Endothelial cell of umbilical vein (primary cell): ENCODE measurements around the gene SEC22C. TPM values are rescaled to one million over a fixed set of nuclear protein-coding genes. Genes with fewer than 3 reads are reported as not detected.

Experiments used
- BruUV-seq: library from RNA; stranded (reverse); fragments of 400-500 nt; replicated peaks from 2 replicates; lab custom pipeline; 2021; lab: Mats Ljungman, UMichigan
- CTCF ChIA-PET: fragments of 300-600, 350-600 bp; sonication (Branson Sonifier 250); formaldehyde crosslinking; loops from one replicate; lab custom pipeline; 2021; ENCODE audit warnings: antibody characterized with exemption, inconsistent platforms; lab: Charles Lee
- POLR2A ChIA-PET: fragments of 300-600, 350-600 bp; sonication (Branson Sonifier 250); formaldehyde crosslinking; loops from one replicate; lab custom pipeline; 2021; ENCODE audit warnings: antibody characterized with exemption, inconsistent platforms; lab: Charles Lee
- DNase-seq: peaks from one replicate; pipeline ENCODE4 v3.0.0-alpha.2; 2011; ENCODE audit warnings: low read depth, low spot score
- FAIRE-seq: peaks from 2 replicates; lab custom pipeline; 2011; peaks lifted over from hg19 to GRCh38; lab: Jason Lieb, UNC
- H2AFZ ChIP-seq: 2 replicates; pipeline ENCODE4 v1.6.0; 2012; ENCODE audit warnings: low read depth, low read length, control low read depth, inconsistent platforms
- H3K27ac ChIP-seq: 2 replicates; pipeline ENCODE4 v1.5.1; 2011; ENCODE audit warnings: low read depth, mild to moderate bottlenecking, control low read depth, low read length, moderate library complexity; ENCODE audit not compliant: insufficient read depth
- H3K27me3 ChIP-seq, 2 experiments: 2 replicates each; pipeline versions ENCODE4 v1.6.0 to v1.6.1; 2011; ENCODE audit warnings: low read length in 2 of 2, mixed read lengths in 1 of 2; ENCODE audit not compliant: control insufficient read depth in 2 of 2, insufficient read depth in 2 of 2
- H3K36me3 ChIP-seq, 2 experiments: 2 replicates in 1 of 2; 3 replicates in 1 of 2; pipeline ENCODE4 v1.5.1; 2011; ENCODE audit warnings: low read length in 2 of 2, mild to moderate bottlenecking in 1 of 2, moderate library complexity in 1 of 2; ENCODE audit not compliant: control insufficient read depth in 2 of 2, insufficient read depth in 2 of 2; ENCODE audit errors: extremely low read depth in 1 of 2
- H3K4me1 ChIP-seq: 3 replicates; pipeline ENCODE4 v1.5.1; 2011; ENCODE audit warnings: mild to moderate bottlenecking, low read length; ENCODE audit not compliant: control insufficient read depth, insufficient read depth; ENCODE audit errors: extremely low read depth
- H3K4me2 ChIP-seq: 2 replicates; pipeline ENCODE4 v1.6.1; 2011; ENCODE audit warnings: low read length, control low read depth, mixed read lengths; ENCODE audit not compliant: insufficient read depth
- H3K4me3 ChIP-seq, 3 experiments: fragments of 200-600 bp in 1 of 3; sonication (generic), shearing (Covaris generic) in 1 of 3; replicated peaks in 1 of 3; 2 replicates each; pipeline ENCODE4 v1.5.1; 2011 to 2016; ENCODE audit warnings: control low read depth in 3 of 3, low read length in 3 of 3, mild to moderate bottlenecking in 2 of 3, inconsistent platforms in 1 of 3, low read depth in 1 of 3, moderate library complexity in 1 of 3; ENCODE audit not compliant: insufficient read depth in 1 of 3
- H3K79me2 ChIP-seq: 2 replicates; pipeline ENCODE4 v1.6.0; 2012; ENCODE audit warnings: low read length, inconsistent platforms; ENCODE audit not compliant: control insufficient read depth, insufficient read depth
- H3K9ac ChIP-seq: replicated peaks from 2 replicates; pipeline ENCODE3; 2011; ENCODE audit warnings: low read length, control low read depth; ENCODE audit not compliant: insufficient read depth; ENCODE audit errors: extremely low read depth
- H3K9me1 ChIP-seq: replicated peaks from 3 replicates; pipeline ENCODE4 v1.6.0; 2011; ENCODE audit warnings: mild to moderate bottlenecking, low read length; ENCODE audit not compliant: control insufficient read depth, insufficient read depth; ENCODE audit errors: extremely low read depth
- H3K9me3 ChIP-seq: replicated peaks from 2 replicates; pipeline ENCODE4 v1.5.1; 2012; ENCODE audit warnings: low read length, inconsistent platforms; ENCODE audit not compliant: control insufficient read depth, insufficient read depth
- H4K20me1 ChIP-seq: replicated peaks from 2 replicates; pipeline ENCODE3; 2011; ENCODE audit warnings: mild to moderate bottlenecking, low read length; ENCODE audit not compliant: control insufficient read depth, insufficient read depth; ENCODE audit errors: extremely low read depth
- EZH2 ChIP-seq: IDR thresholded peaks from 2 replicates; pipeline ENCODE4 v1.6.1; 2012; ENCODE audit warnings: borderline replicate concordance, low read depth, mild to moderate bottlenecking, moderate library complexity, low read length, inconsistent platforms; ENCODE audit not compliant: severe bottlenecking
- FOS ChIP-seq: IDR thresholded peaks from 2 replicates; pipeline ENCODE4 v1.6.1; 2011; ENCODE audit warnings: mild to moderate bottlenecking, low read length, moderate library complexity, borderline replicate concordance; ENCODE audit not compliant: insufficient read depth
- GATA2 ChIP-seq: IDR thresholded peaks from 2 replicates; pipeline ENCODE4 v1.7.0; 2011; ENCODE audit warnings: low read depth, mild to moderate bottlenecking, moderate library complexity, mixed read lengths, low read length; ENCODE audit not compliant: insufficient read length, insufficient read depth
- JUN ChIP-seq: IDR thresholded peaks from 2 replicates; pipeline ENCODE4 v1.6.1; 2011; ENCODE audit warnings: borderline replicate concordance, low read depth; ENCODE audit not compliant: insufficient read length, insufficient read depth
- MYC ChIP-seq: IDR thresholded peaks from one replicate; pipeline ENCODE4 v1.6.1; 2011; ENCODE audit warnings: mild to moderate bottlenecking, low read depth, low read length
- POLR2A ChIP-seq: IDR thresholded peaks from 2 replicates; pipeline ENCODE4 v1.6.1; 2012; ENCODE audit warnings: low read depth, mild to moderate bottlenecking, control low read depth, low read length
- POLR2AphosphoS5 ChIP-seq: IDR thresholded peaks from 2 replicates; pipeline ENCODE4 v1.6.1; 2012; ENCODE audit warnings: low read depth, mild to moderate bottlenecking, control low read depth, low read length, moderate library complexity; ENCODE audit not compliant: insufficient read depth
- dilution Hi-C: fragments of 300-500 bp; cut with MboI; formaldehyde crosslinking; loops from one replicate; pipeline ENCODE4 v1.15.0; 2019; ENCODE audit warnings: low sequenced_read_pairs; ENCODE audit not compliant: extremely low pct_ligation_motif_present
- intact Hi-C: fragments of 100-400 bp; cut with micrococcal nuclease; formaldehyde crosslinking; loops from one replicate; pipeline ENCODE4 v1.10.0; 2022
- polyA plus RNA-seq, 4 experiments: library from polyadenylated mRNA; depleted of rRNA in 3 of 4; stranded (reverse) in 3 of 4; unstranded in 1 of 4; fragments of >200 nt; gene quantifications; 2 replicates each; pipeline versions ENCODE4 v1.2.1 to v1.2.3, GENCODE V29; 2011 to 2012; ENCODE audit warnings: missing spikeins in 1 of 4
- total RNA-seq: library from RNA; stranded (reverse); gene quantifications from 2 replicates; pipeline ENCODE4 v1.2.3, GENCODE V29; 2021
- TF ChIP-seq, protein P1 (sequence below): IDR thresholded peaks from 2 replicates; pipeline ENCODE4 v1.6.1; 2011; ENCODE audit not compliant: insufficient read depth, insufficient read length
- TF ChIP-seq, protein P2 (sequence below), 2 donors: IDR thresholded peaks; 1 replicate in 1 of 2; 2 replicates in 1 of 2; pipeline ENCODE4 v1.5.1; 2011; ENCODE audit warnings: low read length in 2 of 2, mild to moderate bottlenecking in 2 of 2, moderate library complexity in 2 of 2, control low read depth in 1 of 2, inconsistent platforms in 1 of 2, low read depth in 1 of 2; ENCODE audit not compliant: insufficient read depth in 1 of 2; ENCODE audit errors: extremely low read depth in 1 of 2

Gene SEC22C
- total and polyA plus RNA-seq, 2 donors (not counting 3 experiments of a cell fraction or from before 2014, with no cell fraction given) = 43.9 to 61.9 TPM

DNA sequence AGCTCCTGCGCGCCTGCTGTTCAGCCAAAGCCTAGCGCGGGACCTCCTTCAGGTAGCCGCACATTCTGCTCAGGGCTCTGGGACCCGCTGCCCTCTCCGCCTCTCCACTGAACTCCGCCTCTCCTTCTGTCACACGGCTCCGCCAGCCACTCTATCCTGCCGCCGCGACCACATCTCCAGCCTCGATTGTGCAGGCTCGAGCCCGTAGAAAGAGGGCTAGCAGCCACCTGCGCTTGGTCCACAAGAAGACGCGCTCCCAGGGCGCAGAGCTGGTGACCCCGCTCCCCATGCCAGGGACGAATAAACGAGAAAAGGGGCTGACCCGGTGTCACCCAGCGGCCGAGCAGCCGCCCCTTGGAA lies 80.5 kb downstream of the SEC22C start:
- Histone ChIP-seq H3K4me3 (no peak overlapping the region), H3K4me1 (peaks cover 6% of the 10 kb centered on the region), H3K27ac (no peak overlapping the region), H3K79me2 (no peaks in the 10 kb centered on the region), H3K9me3 (no peaks in the 10 kb centered on the region), H2AFZ (no peak overlapping the region), H3K4me2 (no peak overlapping the region), H3K27me3 (peaks cover 6 to 10% of the 10 kb centered on the region in 2 experiments), H3K9me1 (no peaks in the 10 kb centered on the region), H3K9ac (no peak overlapping the region), H3K36me3 (no peaks in the 10 kb centered on the region), H4K20me1 (no peaks in the 10 kb centered on the region)
- FAIRE-seq (no peak), DNase-seq (no peak)
- dilution Hi-C loops (no loop called here), intact Hi-C loops (loop anchor here (1.0 kb wide), 2 partner anchors 35 to 39 kb away; no protein-coding TSS in a partner anchor)
- TF ChIP-seq FOS (no peak), POLR2A (no peak), POLR2AphosphoS5 (no peak), JUN (no peak), EZH2 (no peak), MYC (no peak), GATA2 (no peak)
- TF ChIP-seq, protein P1, sequence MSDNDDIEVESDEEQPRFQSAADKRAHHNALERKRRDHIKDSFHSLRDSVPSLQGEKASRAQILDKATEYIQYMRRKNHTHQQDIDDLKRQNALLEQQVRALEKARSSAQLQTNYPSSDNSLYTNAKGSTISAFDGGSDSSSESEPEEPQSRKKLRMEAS = no peak
- TF ChIP-seq, protein P2, sequence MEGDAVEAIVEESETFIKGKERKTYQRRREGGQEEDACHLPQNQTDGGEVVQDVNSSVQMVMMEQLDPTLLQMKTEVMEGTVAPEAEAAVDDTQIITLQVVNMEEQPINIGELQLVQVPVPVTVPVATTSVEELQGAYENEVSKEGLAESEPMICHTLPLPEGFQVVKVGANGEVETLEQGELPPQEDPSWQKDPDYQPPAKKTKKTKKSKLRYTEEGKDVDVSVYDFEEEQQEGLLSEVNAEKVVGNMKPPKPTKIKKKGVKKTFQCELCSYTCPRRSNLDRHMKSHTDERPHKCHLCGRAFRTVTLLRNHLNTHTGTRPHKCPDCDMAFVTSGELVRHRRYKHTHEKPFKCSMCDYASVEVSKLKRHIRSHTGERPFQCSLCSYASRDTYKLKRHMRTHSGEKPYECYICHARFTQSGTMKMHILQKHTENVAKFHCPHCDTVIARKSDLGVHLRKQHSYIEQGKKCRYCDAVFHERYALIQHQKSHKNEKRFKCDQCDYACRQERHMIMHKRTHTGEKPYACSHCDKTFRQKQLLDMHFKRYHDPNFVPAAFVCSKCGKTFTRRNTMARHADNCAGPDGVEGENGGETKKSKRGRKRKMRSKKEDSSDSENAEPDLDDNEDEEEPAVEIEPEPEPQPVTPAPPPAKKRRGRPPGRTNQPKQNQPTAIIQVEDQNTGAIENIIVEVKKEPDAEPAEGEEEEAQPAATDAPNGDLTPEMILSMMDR (IDR thresholded peaks at IDR 0.05; ENCODE audit: extremely low read depth in 1 of 2, insufficient read depth in 1 of 2, low read depth in 1 of 2, low read length in 2 of 2) = no peak
- no TSS peak for BruUV-seq
- POLR2A ChIA-PET = interaction anchor here (1.1 to 2.2 kb wide), 2 partner anchors 11 to 28 kb away, joined by 3 to 9 read pairs; no protein-coding TSS in a partner anchor
- CTCF ChIA-PET = interaction anchor here (0.8 to 3.2 kb wide), 18 partner anchors 10 to 272 kb away, joined by 3 to 31 read pairs (median 5); no protein-coding TSS in a partner anchor
